D721Med (cell line): Measurements from ENCODE around the gene SMYD5.
A peak's percentile ranks its signal among the peaks of the same experiment; 100 is the strongest.

Source experiments
- DNase-seq: peaks from one replicate; pipeline ENCODE4 v3.0.0; 2011; ENCODE audit warnings: low spot score; ENCODE audit not compliant: insufficient read length
- FAIRE-seq: peaks from 2 replicates; lab custom pipeline; 2011; peaks lifted over from hg19 to GRCh38; lab: Jason Lieb, UNC
- CTCF ChIP-seq: IDR thresholded peaks from 2 replicates; pipeline ENCODE4 v1.5.1; 2012; ENCODE audit warnings: mild to moderate bottlenecking, control low read depth; ENCODE audit not compliant: insufficient read depth; ENCODE audit errors: missing control alignments

The SMYD5 gene

GRCh38 chr2:73210696-73211095, 3.3 kb upstream of the SMYD5 start:
- FAIRE-seq (no peak), DNase-seq (no peak)
- TF ChIP-seq CTCF = no peak

DNA sequence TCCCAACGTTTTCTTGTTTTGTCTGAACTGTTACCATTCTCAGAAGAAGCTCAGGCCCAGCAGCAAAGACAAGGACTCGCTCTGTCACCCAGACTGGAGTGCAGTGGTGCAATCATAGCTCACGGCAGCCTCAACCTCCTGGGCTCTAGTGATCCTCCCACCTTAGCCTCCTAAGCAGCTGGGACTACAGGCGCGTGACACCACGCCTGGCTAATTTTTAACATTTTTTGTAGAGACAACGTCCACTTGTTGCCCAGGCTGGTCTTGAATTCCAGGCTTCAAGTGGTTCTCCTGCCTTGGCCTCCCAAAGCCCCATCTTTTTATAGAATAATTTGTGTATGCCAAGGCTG, 2.0 kb upstream of the SMYD5 start:
- FAIRE-seq = no peak
- DNase-seq = no peak

DNA sequence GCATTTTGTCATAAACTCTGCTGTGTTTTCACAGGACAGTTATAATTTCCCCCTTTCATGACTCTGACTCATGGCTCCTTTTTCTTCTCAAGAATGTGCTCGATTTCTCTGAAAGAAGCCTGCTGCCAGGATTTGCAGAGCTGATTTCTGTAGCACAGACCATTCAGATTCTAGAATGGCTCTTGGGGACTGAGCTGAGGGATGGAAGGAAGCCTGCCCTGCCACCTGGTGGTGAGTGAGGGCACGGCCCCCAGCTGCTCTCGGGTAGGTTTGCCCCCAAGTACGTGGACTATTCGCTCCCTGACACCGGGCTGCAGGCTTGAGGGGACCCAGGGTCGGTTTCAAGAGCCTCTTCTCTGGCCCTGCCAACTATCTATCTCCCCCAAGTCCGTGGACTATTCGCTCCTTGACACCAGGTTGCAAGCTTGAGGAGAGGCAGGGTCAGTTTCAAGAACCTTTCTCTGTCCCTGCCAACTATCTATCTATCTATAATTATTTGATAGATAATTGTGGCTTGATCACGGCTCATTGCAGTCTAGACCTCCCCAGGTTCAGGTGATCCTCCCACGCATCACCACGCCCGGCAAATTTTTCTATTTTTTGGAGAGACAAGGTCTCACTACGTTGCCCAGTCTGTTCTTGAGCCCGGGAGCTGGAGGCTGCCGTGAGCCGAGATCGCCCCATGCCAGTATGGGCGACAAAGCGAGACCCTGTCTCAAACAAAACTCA, 1.4 kb upstream of the SMYD5 start:
- FAIRE-seq (no peak), DNase-seq (peak; percentile 71)
- TF ChIP-seq CTCF = peak; percentile 78

More for the DNA sequence above, 2.0 kb upstream of the SMYD5 start:
- TF ChIP-seq CTCF = no peak

- FAIRE-seq = no peak
- no peak for TF ChIP-seq CTCF
- no peak for DNase-seq
Observed at GRCh38 chr2:73215254-73215653, 1.2 kb downstream of the SMYD5 start.

DNA sequence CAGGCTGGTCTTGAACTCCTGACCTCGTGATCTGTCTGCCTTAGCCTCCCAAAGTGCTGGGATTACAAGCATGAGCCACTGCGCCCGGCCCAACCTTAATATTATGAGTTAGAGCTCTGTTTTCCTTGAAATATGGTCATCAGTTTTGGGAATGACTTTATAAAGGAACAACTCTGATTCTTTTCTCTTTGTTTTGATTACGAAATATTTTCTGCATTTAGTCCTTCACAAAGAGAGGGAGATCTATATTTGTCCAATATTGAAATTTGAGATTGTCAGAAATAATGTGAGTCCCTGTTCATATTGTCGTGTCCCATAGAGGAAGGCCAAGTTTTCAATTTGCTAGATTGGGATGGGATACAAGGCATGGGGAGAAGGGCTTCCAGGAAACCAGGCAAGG, 3.1 kb downstream of the SMYD5 start:
- TF ChIP-seq CTCF = no peak
- DNase-seq (no peak), FAIRE-seq (no peak)

- no peak for TF ChIP-seq CTCF
- FAIRE-seq (no peak), DNase-seq (no peak)
Observed at GRCh38 chr2:73217826-73218225, 3.8 kb downstream of the SMYD5 start.

DNA sequence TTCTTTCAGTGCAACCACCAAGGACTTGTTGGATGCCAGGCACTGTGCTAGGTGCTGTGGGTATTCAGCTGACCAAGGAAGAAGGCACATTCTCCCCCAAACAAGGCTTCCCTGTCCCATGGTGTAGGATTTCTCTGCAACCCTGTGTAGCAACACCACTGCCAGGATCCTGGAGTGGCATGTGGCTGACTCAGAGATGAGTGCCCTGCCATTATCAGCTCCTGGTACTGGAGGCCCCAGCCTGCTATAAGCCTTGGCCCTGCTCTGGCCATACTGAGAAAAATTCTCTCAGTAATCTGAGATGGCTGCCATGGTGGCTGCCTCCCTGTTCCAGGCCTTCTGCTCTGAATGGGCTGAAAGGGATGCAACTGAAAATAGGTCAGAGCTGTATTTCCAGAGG, 4.3 kb downstream of the SMYD5 start:
- FAIRE-seq (no peak), DNase-seq (no peak)
- TF ChIP-seq CTCF = no peak
